ENCODE results near the gene RNF208.

Gene RNF208

GRCh38 chr9:137193771-137194170 is 28.3 kb downstream of the RNF208 start:
- DNase-seq (ENCODE audit: low read depth in 2 of 2, low spot score in 1 of 2) = no peak

- no peak for DNase-seq (ENCODE audit: low read depth in 2 of 2, low spot score in 1 of 2)
Observed at GRCh38 chr9:137192859-137193258, 29.2 kb downstream of the RNF208 start.

- DNase-seq (ENCODE audit: low read depth in 2 of 2, low spot score in 1 of 2) = no peak
Observed at GRCh38 chr9:137192448-137192780, 29.6 kb downstream of the RNF208 start.

GRCh38 chr9:137191691-137192447 is 30.2 kb downstream of the RNF208 start:
- DNase-seq (ENCODE audit: low read depth in 2 of 2, low spot score in 1 of 2) = no peak

GRCh38 chr9:137191245-137191644 is 30.8 kb downstream of the RNF208 start:
- DNase-seq (ENCODE audit: low read depth in 2 of 2, low spot score in 1 of 2) = no peak

GRCh38 chr9:137190315-137190856 is 31.7 kb downstream of the RNF208 start:
- DNase-seq (ENCODE audit: low read depth in 2 of 2, low spot score in 1 of 2) = no peak

GRCh38 chr9:137189297-137190295 is 32.4 kb downstream of the RNF208 start:
- DNase-seq (ENCODE audit: low read depth in 2 of 2, low spot score in 1 of 2) = no peak

- DNase-seq (ENCODE audit: low read depth in 2 of 2, low spot score in 1 of 2) = peak; percentile 75 to 85
Observed at GRCh38 chr9:137188490-137189296, 33.3 kb downstream of the RNF208 start, which contains the start of the genes ANAPC2 and SSNA1. Gene ANAPC2 (minus strand): TSS chr9:137188560. CDS start chr9:137188532, 28 bp downstream. Gene SSNA1 (plus strand): TSS chr9:137188676. CDS start chr9:137188727, 51 bp downstream.

- no peak for DNase-seq (ENCODE audit: low read depth in 2 of 2, low spot score in 1 of 2)
Observed at GRCh38 chr9:137188086-137188489, 34.0 kb downstream of the RNF208 start.

GRCh38 chr9:137187386-137187785 is 34.7 kb downstream of the RNF208 start:
- DNase-seq (ENCODE audit: low read depth in 2 of 2, low spot score in 1 of 2) = no peak

- DNase-seq (ENCODE audit: low read depth in 2 of 2, low spot score in 1 of 2) = no peak
Observed at GRCh38 chr9:137186385-137186784, 35.7 kb downstream of the RNF208 start.

GRCh38 chr9:137185921-137186320 is 36.1 kb downstream of the RNF208 start:
- no peak for DNase-seq (ENCODE audit: low read depth in 2 of 2, low spot score in 1 of 2)

GRCh38 chr9:137184881-137185660 is 37.0 kb downstream of the RNF208 start:
- DNase-seq (ENCODE audit: low read depth in 2 of 2, low spot score in 1 of 2) = no peak

GRCh38 chr9:137183980-137184595 is 38.0 kb downstream of the RNF208 start:
- DNase-seq (ENCODE audit: low read depth in 2 of 2, low spot score in 1 of 2) = no peak

GRCh38 chr9:137182836-137183235 is 39.2 kb downstream of the RNF208 start:
- DNase-seq (ENCODE audit: low read depth in 2 of 2, low spot score in 1 of 2) = no peak

GRCh38 chr9:137181680-137182079 is 40.4 kb downstream of the RNF208 start:
- no peak for DNase-seq (ENCODE audit: low read depth in 2 of 2, low spot score in 1 of 2)

GRCh38 chr9:137180491-137180890 is 41.5 kb downstream of the RNF208 start:
- DNase-seq (ENCODE audit: low read depth in 2 of 2, low spot score in 1 of 2) = no peak

- no peak for DNase-seq (ENCODE audit: low read depth in 2 of 2, low spot score in 1 of 2)
Observed at GRCh38 chr9:137179761-137180160, 42.3 kb downstream of the RNF208 start.

- DNase-seq (ENCODE audit: low read depth in 2 of 2, low spot score in 1 of 2) = no peak
Observed at GRCh38 chr9:137178939-137179630, 43.0 kb downstream of the RNF208 start.
